Gastroesophageal sphincter (tissue), 3 donors: ENCODE measurements around the gene PCSK5.

ENCODE experiments used
- POLR2A ChIP-seq, 2 donors: fragments of 450-650 bp; IDR thresholded peaks; one replicate each; pipeline ENCODE4 v1.6.1; 2017; ENCODE audit warnings: antibody characterized with exemption in 2 of 2, mild to moderate bottlenecking in 2 of 2, moderate library complexity in 1 of 2
- TF ChIP-seq, protein P1 (sequence below), 4 experiments: fragments of 200-600 bp in 2 of 4; fragments of 450-650 bp in 2 of 4; sonication (generic) in 1 of 4; IDR thresholded peaks; one replicate each; pipeline ENCODE4 v1.5.1; 2017 to 2019; ENCODE audit warnings: antibody characterized with exemption in 4 of 4, mild to moderate bottlenecking in 2 of 4, moderate library complexity in 2 of 4

- TF ChIP-seq, protein P1, sequence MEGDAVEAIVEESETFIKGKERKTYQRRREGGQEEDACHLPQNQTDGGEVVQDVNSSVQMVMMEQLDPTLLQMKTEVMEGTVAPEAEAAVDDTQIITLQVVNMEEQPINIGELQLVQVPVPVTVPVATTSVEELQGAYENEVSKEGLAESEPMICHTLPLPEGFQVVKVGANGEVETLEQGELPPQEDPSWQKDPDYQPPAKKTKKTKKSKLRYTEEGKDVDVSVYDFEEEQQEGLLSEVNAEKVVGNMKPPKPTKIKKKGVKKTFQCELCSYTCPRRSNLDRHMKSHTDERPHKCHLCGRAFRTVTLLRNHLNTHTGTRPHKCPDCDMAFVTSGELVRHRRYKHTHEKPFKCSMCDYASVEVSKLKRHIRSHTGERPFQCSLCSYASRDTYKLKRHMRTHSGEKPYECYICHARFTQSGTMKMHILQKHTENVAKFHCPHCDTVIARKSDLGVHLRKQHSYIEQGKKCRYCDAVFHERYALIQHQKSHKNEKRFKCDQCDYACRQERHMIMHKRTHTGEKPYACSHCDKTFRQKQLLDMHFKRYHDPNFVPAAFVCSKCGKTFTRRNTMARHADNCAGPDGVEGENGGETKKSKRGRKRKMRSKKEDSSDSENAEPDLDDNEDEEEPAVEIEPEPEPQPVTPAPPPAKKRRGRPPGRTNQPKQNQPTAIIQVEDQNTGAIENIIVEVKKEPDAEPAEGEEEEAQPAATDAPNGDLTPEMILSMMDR (IDR thresholded peaks at IDR 0.05) = no peak
- TF ChIP-seq POLR2A (IDR thresholded peaks at IDR 0.05) = no peak
Measured at GRCh38 chr9:76399856-76400255, 509.4 kb downstream of the PCSK5 start.
